Effector memory CD8-positive, alpha-beta T cell (primary cell): ENCODE measurements around the gene P2RY4.
"Not testable (repeated sequence)": the region's sequence is repeated elsewhere in the genome, so short reads cannot be mapped to it uniquely, and the experiment has no call there.

Experiments used
- ATAC-seq: fragments of 150-1000 bp; cut with Tn5 transposase; replicated peaks from 2 replicates; pipeline ENCODE4 v1.10.0; 2021; ENCODE audit warnings: mild to moderate bottlenecking, moderate library complexity
- DNase-seq, 3 experiments: peaks; one replicate each; pipeline ENCODE4 v3.0.0; 2021
- H3K27ac Mint-ChIP-seq, 2 donors: one replicate each; pipeline ENCODE4 v1.8.0; 2022; ENCODE audit warnings: mild to moderate bottlenecking in 2 of 2, mixed read lengths in 2 of 2, moderate library complexity in 2 of 2
- H3K27me3 Mint-ChIP-seq, 2 donors: one replicate each; pipeline ENCODE4 v1.8.0; 2022; ENCODE audit warnings: mixed read lengths in 2 of 2
- H3K36me3 Mint-ChIP-seq: one replicate; pipeline ENCODE4 v1.8.0; 2022; ENCODE audit warnings: mild to moderate bottlenecking, moderate library complexity, mixed read lengths; ENCODE audit not compliant: insufficient read depth
- H3K4me1 Mint-ChIP-seq, 2 donors: one replicate each; pipeline ENCODE4 v1.8.0; 2022; ENCODE audit warnings: low read depth in 2 of 2, mixed read lengths in 2 of 2
- H3K4me3 Mint-ChIP-seq, 2 donors: one replicate each; pipeline ENCODE4 v1.8.0; 2022; ENCODE audit warnings: mild to moderate bottlenecking in 2 of 2, mixed read lengths in 2 of 2, moderate library complexity in 2 of 2
- H3K9me3 Mint-ChIP-seq, 2 donors: one replicate each; pipeline ENCODE4 v1.8.0; 2022; ENCODE audit warnings: mixed read lengths in 2 of 2
- total RNA-seq, 9 experiments: gene quantifications; one replicate each; lab custom pipeline; 2026; lab: John Stamatoyannopoulos, UW

The P2RY4 gene
- total RNA-seq: 0 to 0.49 (median 0) reads per million in 9 experiments

DNA sequence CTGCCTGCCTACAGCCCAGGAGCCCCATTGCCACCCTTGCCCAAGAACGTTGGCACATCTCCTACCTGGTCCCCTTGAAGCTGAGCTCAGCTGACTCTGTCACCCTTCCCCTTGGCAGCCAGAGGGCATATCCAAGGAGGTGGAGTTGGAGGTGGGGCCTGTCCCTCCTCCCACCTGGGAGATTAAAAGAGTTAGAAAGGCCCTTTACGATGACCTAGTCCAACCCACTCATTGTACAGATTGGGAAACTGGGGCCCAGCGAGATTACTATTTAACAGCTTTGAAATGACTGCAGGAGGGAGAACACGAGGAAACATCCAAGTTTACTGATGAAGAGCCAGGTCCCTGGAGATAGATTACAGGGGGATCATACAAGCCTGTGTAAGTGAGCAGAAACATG lies at the start of gene P2RY4:
TSS of gene P2RY4 (minus strand) at position 101 of the 400 bp plus-strand sequence. CDS start 580 bp downstream, outside the sequence.
- DNase-seq (no peak), ATAC-seq (no peak)
- H3K9me3 Mint-ChIP-seq: no peaks in the 10 kb centered on the region
- H3K36me3 Mint-ChIP-seq: no peaks in the 10 kb centered on the region
- H3K4me3 Mint-ChIP-seq: no peak within 1 kb of the TSS
- H3K27ac Mint-ChIP-seq: no peak within 1 kb of the TSS
- no peaks in the 10 kb centered on the region for H3K27me3 Mint-ChIP-seq
- H3K4me1 Mint-ChIP-seq: peaks cover 3% of the 10 kb centered on the region in 2 donors

DNA sequence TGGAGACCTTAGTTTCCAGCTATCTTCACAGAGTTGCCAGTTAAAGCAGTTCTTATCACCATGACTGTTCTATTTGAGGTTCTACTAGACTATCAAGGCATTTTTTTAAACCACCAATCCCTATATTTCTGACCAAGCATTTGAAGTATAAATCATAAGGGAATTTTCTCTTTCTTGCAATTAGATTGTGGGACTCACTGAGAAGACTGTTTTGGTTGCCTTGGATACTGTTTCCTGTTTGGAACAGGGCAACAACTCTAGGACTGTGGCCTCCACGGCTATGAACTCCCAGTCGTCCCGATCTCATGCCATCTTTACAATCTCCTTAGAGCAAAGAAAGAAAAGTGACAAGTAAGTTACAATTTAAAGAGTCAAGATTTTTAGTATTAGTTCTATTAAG lies 41.7 kb upstream of the P2RY4 start:
- no peaks in the 10 kb centered on the region for H3K9me3 Mint-ChIP-seq
- ATAC-seq (no peak), DNase-seq (no peak)
- no peak overlapping the region for H3K4me3 Mint-ChIP-seq
- H3K27ac Mint-ChIP-seq: peak overlapping the region in 1 of 2 donors; percentile 52
- no peaks in the 10 kb centered on the region for H3K36me3 Mint-ChIP-seq
- peaks cover 3 to 6% of the 10 kb centered on the region in 2 donors for H3K4me1 Mint-ChIP-seq
- no peaks in the 10 kb centered on the region for H3K27me3 Mint-ChIP-seq

GRCh38 chrX:70293621-70294020 lies 33.6 kb upstream of the P2RY4 start:
- Mint-ChIP-seq H3K9me3 (no peaks in the 10 kb centered on the region), H3K4me1 (peaks cover 3 to 5% of the 10 kb centered on the region in 2 donors), H3K27ac (no peak overlapping the region), H3K27me3 (no peaks in the 10 kb centered on the region), H3K4me3 (no peak overlapping the region), H3K36me3 (peaks cover 10% of the 10 kb centered on the region)
- ATAC-seq (no peak), DNase-seq (no peak)

DNA sequence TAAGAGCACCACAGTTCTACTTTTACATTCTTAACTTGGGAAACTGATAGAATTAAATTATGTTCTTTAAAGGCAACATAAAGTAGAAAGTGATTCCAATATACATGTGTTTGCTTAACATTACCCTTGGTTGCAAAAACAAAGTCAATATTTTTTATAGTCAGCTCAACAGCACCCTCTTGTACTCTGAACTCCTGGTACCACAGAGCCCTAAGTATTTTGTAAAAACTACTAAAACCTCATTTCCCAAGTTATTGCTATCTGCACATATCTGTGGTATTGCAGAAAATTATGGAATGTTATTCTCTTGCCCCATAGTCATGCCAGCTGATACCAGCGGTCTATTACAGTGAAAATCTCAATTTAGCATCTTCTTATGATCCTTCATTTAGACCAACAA lies 32.8 kb upstream of the P2RY4 start:
- Mint-ChIP-seq H3K27me3 (no peaks in the 10 kb centered on the region), H3K9me3 (no peaks in the 10 kb centered on the region), H3K27ac (no peak overlapping the region), H3K4me1 (peaks cover 3 to 5% of the 10 kb centered on the region in 2 donors), H3K4me3 (no peak overlapping the region), H3K36me3 (peaks cover 10% of the 10 kb centered on the region)
- DNase-seq (no peak), ATAC-seq (no peak)

DNA sequence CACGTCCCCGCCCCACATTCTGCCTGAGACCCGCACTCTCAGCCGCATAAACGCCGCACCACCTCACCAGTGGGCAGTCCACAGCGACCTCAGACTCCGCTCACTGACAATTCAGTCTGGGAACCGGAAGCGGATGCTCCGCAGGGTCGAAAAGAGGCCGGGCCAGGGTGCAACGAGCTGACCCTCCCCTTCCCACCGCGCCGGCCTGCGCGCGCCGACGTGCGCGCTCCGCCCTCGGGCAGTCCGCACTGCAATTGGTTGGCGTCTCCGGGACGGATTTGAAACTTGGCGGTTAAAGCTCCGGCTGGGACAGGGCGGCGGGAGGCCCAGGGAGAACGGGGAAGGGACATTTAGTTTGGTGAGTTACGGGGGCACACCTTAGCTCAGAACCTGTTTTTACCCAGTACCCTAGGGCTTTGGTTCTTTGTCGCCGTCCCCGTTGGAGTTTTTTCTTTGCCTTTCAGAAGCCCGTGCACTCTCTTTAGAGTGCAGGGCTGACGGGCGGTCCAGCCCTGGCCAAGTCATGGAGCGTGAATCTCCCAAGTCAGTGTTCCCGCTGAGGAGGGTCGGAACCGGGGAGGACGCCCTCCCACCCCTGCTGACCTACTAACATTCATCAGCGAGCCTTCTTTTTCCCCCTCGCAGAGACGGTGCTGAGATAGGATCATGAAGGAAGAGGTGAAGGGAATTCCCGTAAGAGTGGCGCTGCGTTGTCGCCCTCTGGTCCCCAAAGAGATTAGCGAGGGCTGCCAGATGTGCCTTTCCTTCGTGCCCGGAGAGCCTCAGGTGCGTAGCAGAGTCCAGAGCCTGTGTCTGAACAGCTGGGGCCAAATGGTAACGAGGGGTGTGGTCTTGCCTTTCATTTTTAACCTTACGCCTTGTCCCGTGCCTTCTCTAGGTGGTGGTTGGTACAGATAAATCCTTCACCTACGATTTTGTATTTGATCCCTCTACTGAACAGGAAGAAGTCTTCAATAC lies 30.1 kb upstream of the P2RY4 start, which contains the start of the genes KIF4A and PDZD11:
TSS of gene KIF4A (plus strand) at position 312 of the 978 bp plus-strand sequence. CDS start at position 667, 355 bp downstream.
TSS of gene PDZD11 (minus strand) at position 135 of the 978 bp plus-strand sequence. CDS start 586 bp downstream, outside the sequence.
- Mint-ChIP-seq H3K36me3 (peaks cover 10% of the 10 kb centered on the region), H3K4me1 (peaks cover 3 to 5% of the 10 kb centered on the region in 2 donors), H3K27me3 (no peaks in the 10 kb centered on the region), H3K9me3 (no peaks in the 10 kb centered on the region), H3K27ac (peak within 1 kb of the TSS; percentile 75 to 88), H3K4me3 (peak within 1 kb of the TSS; percentile 83 to 85)
- peak; percentile 67 to 74 (median 71) for DNase-seq
- ATAC-seq: peak; percentile 99

DNA sequence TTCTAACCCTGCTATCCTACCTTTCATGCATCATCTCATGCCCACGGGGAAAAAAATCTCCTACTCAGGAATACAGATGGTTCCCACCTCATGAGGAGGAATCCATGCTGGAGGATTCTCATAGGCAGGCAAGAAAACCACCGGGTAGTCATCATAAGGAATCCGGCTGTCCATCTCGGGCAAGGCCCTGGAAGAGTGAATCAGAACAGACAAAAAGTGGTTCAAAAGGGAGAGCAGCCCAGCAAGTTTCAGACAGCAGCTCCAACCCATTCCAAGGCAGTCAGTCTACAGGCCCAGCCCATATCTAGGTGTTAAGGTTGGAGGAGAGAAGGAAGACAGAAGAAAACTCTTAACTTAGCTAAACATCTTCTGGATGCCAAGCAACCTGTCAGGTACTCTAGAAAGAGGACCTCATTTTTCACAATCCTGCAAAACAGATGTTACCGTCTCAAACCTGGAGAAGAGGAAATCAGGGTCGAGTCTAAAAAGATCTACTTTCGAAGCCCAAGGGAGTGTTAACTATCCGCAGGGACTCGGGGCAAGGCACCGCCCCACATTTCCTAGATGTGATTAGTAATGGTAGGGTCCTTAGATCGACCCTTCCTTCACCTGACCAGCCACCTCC lies 29.3 kb upstream of the P2RY4 start:
- Mint-ChIP-seq H3K27me3 (no peaks in the 10 kb centered on the region), H3K4me1 (peaks cover 4 to 5% of the 10 kb centered on the region in 2 donors), H3K4me3 (peak overlapping the region; percentile 83 to 85), H3K27ac (peak overlapping the region; percentile 75 to 88), H3K36me3 (peaks cover 10% of the 10 kb centered on the region), H3K9me3 (no peaks in the 10 kb centered on the region)
- DNase-seq (peak in 1 of 3 experiments; percentile 0), ATAC-seq (no peak)

DNA sequence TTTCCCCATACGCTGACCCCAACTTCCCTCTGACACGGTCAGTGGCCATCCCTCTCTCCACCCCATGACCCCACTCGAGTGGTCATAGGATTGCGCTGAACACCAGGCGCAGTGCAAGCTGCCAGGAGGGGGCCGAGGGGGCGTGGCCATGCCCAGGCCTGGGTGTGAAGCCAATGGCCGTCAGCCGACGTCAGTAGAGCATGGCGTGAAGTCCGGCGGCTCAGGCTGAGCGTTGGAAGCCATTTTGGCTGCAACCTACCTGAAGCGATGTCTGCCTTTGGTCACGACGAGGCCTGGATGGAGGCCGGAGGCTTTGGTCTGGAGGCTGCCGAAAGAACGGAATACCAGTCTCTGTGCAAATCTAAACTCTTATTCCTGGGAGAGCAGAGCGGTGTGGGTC lies 21.9 kb upstream of the P2RY4 start, which contains the start of gene RAB41:
TSS of gene RAB41 (plus strand) at position 222 of the 400 bp plus-strand sequence. CDS start at position 268, 46 bp downstream.
- peaks cover 0 to 1% of the 10 kb centered on the region in 2 donors for H3K4me1 Mint-ChIP-seq
- no peaks in the 10 kb centered on the region for H3K36me3 Mint-ChIP-seq
- no peak within 1 kb of the TSS for H3K4me3 Mint-ChIP-seq
- ATAC-seq (no peak), DNase-seq (no peak)
- no peaks in the 10 kb centered on the region for H3K27me3 Mint-ChIP-seq
- H3K27ac Mint-ChIP-seq: no peak within 1 kb of the TSS
- no peaks in the 10 kb centered on the region for H3K9me3 Mint-ChIP-seq

DNA sequence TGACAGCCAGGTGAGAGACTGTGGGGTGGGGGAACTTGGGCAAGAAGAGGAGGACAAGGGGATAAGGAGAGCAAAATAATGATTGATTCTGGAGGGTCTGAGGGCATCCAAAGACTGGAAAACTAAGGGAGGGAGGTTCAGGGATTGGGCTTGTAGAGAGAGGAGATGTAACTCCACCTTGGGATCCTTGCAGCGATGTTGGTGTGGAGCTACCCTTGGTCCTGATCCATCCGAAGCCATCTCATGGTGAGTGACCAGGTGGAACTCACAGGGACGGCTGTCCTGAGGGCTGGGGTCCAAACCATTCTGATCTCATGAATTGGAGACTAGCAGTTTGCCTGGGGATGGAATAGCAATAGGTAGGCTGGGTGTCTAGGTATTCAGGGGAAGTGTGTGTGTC lies 20.6 kb upstream of the P2RY4 start:
- H3K9me3 Mint-ChIP-seq: no peaks in the 10 kb centered on the region
- peaks cover 0 to 1% of the 10 kb centered on the region in 2 donors for H3K4me1 Mint-ChIP-seq
- no peak for ATAC-seq
- H3K36me3 Mint-ChIP-seq: no peaks in the 10 kb centered on the region
- DNase-seq: no peak
- no peak overlapping the region for H3K4me3 Mint-ChIP-seq
- H3K27ac Mint-ChIP-seq: no peak overlapping the region
- H3K27me3 Mint-ChIP-seq: no peaks in the 10 kb centered on the region

- H3K36me3 Mint-ChIP-seq: no peaks in the 10 kb centered on the region
Observed at GRCh38 chrX:70279081-70279480, 19.1 kb upstream of the P2RY4 start.

GRCh38 chrX:70274029-70274428 lies 14.0 kb upstream of the P2RY4 start:
- H3K4me3 Mint-ChIP-seq, H3K27ac Mint-ChIP-seq, H3K9me3 Mint-ChIP-seq, H3K4me1 Mint-ChIP-seq, H3K36me3 Mint-ChIP-seq, H3K27me3 Mint-ChIP-seq, ATAC-seq, DNase-seq: not testable (repeated sequence)

More at GRCh38 chrX:70279081-70279480, 19.1 kb upstream of the P2RY4 start:
- H3K27ac Mint-ChIP-seq: no peak overlapping the region
- H3K4me1 Mint-ChIP-seq: no peaks in the 10 kb centered on the region
- no peak for ATAC-seq
- no peaks in the 10 kb centered on the region for H3K9me3 Mint-ChIP-seq
- no peak for DNase-seq
- H3K4me3 Mint-ChIP-seq: no peak overlapping the region
- no peaks in the 10 kb centered on the region for H3K27me3 Mint-ChIP-seq

DNA sequence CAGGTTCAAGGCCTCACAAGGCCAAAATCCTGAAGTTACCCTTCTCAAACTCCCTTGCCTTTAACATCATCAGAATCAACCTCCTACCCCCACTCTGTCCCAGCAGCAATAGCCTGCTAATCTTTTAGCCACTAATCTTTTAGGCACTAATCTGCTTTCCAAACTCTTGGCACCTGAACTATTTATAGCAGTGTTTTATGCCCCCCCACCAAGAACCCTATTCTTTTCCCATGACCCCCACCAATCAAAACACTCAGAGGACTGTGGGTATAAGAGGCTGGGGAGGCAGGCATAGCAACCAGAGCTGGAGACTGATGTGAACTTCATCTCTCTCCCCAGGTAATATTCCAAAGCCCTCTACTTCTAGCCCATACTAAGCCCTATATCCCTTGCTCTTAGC lies 8.0 kb upstream of the P2RY4 start, which contains the start of gene ARR3:
TSS of gene ARR3 (plus strand) at position 301 of the 400 bp plus-strand sequence. CDS start 1,052 bp downstream, outside the sequence.
- ATAC-seq: no peak
- no peak for DNase-seq
- no peaks in the 10 kb centered on the region for H3K9me3 Mint-ChIP-seq
- H3K27ac Mint-ChIP-seq: no peak within 1 kb of the TSS
- no peaks in the 10 kb centered on the region for H3K36me3 Mint-ChIP-seq
- H3K4me1 Mint-ChIP-seq: no peaks in the 10 kb centered on the region
- H3K27me3 Mint-ChIP-seq: no peaks in the 10 kb centered on the region
- no peak within 1 kb of the TSS for H3K4me3 Mint-ChIP-seq

- H3K9me3 Mint-ChIP-seq: no peaks in the 10 kb centered on the region
- no peak overlapping the region for H3K27ac Mint-ChIP-seq
- DNase-seq (no peak), ATAC-seq (no peak)
- no peaks in the 10 kb centered on the region for H3K36me3 Mint-ChIP-seq
- no peaks in the 10 kb centered on the region for H3K4me1 Mint-ChIP-seq
- H3K4me3 Mint-ChIP-seq: no peak overlapping the region
- H3K27me3 Mint-ChIP-seq: no peaks in the 10 kb centered on the region
Observed at GRCh38 chrX:70264784-70265183, 4.8 kb upstream of the P2RY4 start.

GRCh38 chrX:70262952-70263567 lies 3.1 kb upstream of the P2RY4 start:
- Mint-ChIP-seq H3K27me3 (no peaks in the 10 kb centered on the region), H3K27ac (no peak overlapping the region), H3K4me3 (no peak overlapping the region), H3K9me3 (no peaks in the 10 kb centered on the region), H3K4me1 (peaks cover under 1% of the 10 kb centered on the region in 2 donors), H3K36me3 (no peaks in the 10 kb centered on the region)
- DNase-seq (peak in 2 of 3 experiments; percentile 1 to 3), ATAC-seq (peak; percentile 47)
